Stimulated activated CD8-positive, alpha-beta memory T cell treated with anti-CD3 and anti-CD28 coated beads, Interleukin-2, amount 100 ng/mL, for 1 hour (primary cell): ENCODE results near the gene ARHGAP22.
"Not testable (repeated sequence)": the region's sequence is repeated elsewhere in the genome, so short reads cannot be mapped to it uniquely, and the experiment has no call there.

Source experiments
- DNase-seq, 2 donors: peaks; one replicate each; pipeline ENCODE4 v3.0.0-alpha.2; 2020; ENCODE audit warnings: low read depth in 2 of 2

ARHGAP22 gene, protein sequence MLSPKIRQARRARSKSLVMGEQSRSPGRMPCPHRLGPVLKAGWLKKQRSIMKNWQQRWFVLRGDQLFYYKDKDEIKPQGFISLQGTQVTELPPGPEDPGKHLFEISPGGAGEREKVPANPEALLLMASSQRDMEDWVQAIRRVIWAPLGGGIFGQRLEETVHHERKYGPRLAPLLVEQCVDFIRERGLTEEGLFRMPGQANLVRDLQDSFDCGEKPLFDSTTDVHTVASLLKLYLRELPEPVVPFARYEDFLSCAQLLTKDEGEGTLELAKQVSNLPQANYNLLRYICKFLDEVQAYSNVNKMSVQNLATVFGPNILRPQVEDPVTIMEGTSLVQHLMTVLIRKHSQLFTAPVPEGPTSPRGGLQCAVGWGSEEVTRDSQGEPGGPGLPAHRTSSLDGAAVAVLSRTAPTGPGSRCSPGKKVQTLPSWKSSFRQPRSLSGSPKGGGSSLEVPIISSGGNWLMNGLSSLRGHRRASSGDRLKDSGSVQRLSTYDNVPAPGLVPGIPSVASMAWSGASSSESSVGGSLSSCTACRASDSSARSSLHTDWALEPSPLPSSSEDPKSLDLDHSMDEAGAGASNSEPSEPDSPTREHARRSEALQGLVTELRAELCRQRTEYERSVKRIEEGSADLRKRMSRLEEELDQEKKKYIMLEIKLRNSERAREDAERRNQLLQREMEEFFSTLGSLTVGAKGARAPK

DNA sequence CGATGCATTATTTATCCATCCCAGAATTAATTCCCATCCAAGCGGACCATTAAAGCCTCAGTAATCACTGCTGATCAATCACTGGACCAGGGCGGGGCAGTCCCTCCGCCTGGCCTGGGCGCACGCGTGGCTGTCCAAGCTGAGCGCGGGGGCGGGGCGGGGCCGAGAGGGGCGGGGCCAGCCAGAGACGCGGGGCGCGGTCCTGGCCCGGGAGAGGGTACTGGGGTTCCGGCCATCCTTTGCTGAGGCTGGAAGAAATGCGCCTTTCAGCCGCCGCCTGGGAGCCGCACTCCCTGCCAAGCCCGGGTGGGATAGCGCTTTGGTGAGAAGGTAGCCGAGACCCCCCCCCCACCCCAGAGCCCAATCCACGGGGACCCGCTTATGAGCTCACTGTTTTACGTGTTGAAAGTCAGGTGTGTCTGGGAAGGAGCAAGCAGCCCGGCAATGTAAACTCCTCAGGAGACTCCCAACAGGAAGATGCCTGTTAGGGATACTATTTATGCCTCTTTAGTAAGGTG, at the start of gene ARHGAP22:
Gene ARHGAP22, minus strand, starts transcription at position 83 of the 518 bp plus-strand sequence. CDS start 277 bp downstream, outside the sequence.
- DNase-seq: no peak

DNA sequence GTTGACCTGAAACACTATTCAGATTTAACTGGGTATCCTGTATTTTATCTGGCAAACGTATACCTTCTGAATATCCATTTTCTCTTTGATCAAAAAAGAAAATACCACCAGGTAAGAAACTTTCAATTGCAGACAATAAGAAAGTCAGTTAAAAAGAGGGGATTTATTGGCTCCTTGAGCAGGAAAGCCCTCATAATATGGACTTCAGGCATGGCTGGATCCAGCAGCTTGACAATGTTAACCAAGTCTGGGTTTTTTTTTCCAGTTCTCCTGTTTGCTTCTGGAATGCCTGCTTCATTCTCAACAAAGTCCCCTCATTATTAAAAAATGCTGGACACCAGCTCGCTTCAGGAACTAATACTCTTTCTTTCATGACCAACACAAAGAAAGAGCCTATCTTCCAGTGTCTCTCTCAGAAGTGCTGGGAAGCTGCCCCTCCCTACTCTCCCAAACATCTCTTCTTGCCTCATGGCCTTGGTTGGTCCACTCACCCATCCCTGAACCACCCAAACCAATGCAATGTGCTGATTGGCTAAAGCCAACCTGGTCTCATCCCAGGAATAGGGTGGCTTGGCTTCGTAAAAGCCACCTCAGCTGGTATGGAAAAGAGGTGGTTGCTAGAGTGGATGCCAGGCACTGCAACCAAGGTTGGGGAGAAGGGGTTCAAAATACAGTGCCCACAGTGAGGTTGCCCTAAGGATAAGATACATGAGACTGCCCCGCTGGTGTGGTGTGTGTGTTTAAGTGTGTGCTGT, 49.2 kb upstream of the ARHGAP22 start:
- DNase-seq: no peak

DNA sequence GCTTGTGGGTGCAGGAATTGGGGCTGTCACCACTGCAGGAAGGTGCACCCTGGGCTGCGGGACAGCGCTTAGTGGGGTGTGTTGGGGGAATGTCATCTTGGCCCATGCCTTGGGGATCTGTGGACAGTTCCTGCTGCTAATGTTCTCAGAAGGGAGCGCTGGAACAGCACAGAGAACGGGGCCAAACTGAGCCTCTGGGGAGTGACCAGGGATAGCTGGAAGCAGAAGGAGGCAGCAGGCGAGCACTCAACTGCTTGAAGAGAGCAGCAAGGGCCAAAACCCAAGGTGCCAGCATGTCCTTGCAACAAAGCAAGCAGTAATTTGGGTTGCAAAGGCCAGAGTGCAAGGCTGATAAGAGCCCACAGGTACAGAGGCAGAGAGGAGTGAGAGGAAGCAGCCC, 48.5 kb upstream of the ARHGAP22 start:
- DNase-seq: no peak

- DNase-seq: no peak
Measured at GRCh38 chr10:48652344-48652743, 47.5 kb upstream of the ARHGAP22 start.

DNA sequence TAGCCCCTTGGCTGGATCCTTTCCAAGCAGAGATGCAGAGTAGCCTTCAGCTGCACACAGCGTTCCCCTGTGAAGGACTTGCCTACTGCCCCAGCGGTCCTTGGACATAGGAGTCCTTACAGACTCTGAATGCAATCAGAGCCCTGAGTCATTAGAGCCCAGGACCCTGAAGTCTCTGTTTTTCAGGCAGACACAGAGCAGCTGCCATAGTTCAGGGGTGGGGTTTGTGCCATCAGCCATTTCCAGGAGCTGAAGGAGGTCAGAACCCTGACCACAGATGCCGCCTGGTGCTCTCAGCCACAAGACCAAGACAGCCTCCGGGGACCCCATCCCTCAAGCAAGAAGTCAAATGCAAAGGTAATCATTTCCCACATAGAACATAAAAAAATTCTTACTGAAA, 47.0 kb upstream of the ARHGAP22 start:
- no peak for DNase-seq

DNA sequence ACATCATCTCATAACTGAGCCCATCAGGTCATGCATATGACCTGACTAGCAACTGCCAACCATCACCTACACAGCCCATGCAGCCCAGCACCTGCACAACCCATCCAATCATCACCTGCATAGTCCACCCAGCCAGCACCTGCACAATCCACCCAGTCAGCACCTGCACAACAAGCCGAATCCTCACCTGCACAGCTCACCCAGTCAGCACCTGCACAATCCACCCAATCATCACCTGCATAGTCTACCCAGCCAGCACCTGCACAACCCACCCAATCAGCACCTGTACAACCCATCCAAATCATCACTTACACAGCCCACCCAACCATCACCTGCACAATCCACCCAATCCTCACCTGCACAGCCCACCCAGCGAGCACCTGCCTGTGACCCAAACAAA, 46.4 kb upstream of the ARHGAP22 start:
- DNase-seq: no peak

DNA sequence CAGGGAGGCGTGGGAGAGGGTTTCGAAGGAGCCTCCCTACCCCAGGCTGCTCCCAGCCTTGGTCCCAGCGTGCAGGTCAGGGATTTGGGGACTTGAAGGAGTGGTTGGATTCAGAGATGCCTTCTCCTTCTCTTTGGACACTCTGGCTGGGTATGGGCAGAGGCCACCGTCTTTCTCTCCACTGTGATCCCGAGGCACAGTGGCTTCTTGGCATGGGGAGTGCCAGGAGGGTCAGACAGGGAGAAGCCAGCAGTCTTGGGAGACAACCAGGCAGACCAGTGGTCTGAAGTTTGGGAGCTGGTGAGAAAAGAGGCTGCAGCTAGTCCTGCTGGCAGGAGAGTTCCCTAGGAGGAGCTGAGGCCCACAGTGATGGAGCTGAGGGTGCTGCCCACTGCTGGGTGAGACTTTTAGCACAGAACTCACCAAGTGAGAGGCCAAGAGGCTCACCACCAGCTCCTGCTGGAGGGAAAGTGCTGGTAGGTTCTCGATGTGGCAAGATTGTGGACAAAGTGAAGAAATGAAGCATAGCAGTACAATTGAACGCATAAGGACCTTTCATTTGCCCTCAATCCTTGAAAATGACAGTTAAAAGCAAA, 44.6 kb upstream of the ARHGAP22 start:
- no peak for DNase-seq

- no peak for DNase-seq
Measured at GRCh38 chr10:48648172-48648942, 43.5 kb upstream of the ARHGAP22 start.

GRCh38 chr10:48647073-48647472, 42.2 kb upstream of the ARHGAP22 start:
- DNase-seq: not testable (repeated sequence)

- no peak for DNase-seq
Measured at GRCh38 chr10:48645600-48645999, 40.7 kb upstream of the ARHGAP22 start.

- not testable (repeated sequence) for DNase-seq
Measured at GRCh38 chr10:48641099-48641690, 36.3 kb upstream of the ARHGAP22 start.

DNA sequence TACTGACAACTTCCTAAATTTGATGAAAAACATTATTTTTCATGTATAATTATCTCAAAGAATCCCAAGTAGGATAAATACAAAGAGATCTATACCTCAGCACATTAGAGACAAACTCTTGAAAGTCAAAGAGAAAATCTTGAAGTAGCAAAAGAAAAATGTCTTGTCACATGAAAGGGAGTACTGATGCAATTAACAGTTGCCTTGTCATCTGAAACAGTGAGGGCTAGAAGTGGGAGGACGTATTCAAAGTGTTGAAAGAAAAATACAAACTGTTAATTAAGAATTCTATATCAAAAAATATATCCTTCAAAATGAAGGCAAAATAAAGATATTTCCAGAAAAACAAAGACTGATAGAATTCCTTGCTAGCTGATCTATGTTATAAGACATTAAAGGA, 35.5 kb upstream of the ARHGAP22 start:
- DNase-seq: no peak

DNA sequence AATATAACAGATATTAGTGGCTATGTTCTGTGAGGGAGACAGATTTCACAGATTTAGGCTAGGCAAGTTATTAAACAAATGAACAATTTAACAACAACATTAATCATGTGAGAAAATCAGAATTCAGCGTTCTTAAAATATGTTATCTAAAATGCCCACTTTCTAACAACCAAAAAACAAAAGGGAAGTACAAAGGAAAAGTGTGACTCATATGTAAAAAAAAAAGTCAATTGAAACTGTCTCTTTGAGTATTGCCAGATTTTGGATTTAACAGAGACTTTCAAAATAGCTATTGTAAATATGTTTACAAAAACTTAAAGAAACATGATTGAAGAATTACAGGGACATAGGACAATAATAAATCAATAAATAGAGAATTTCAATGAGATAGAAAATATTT, 34.8 kb upstream of the ARHGAP22 start:
- DNase-seq: no peak

DNA sequence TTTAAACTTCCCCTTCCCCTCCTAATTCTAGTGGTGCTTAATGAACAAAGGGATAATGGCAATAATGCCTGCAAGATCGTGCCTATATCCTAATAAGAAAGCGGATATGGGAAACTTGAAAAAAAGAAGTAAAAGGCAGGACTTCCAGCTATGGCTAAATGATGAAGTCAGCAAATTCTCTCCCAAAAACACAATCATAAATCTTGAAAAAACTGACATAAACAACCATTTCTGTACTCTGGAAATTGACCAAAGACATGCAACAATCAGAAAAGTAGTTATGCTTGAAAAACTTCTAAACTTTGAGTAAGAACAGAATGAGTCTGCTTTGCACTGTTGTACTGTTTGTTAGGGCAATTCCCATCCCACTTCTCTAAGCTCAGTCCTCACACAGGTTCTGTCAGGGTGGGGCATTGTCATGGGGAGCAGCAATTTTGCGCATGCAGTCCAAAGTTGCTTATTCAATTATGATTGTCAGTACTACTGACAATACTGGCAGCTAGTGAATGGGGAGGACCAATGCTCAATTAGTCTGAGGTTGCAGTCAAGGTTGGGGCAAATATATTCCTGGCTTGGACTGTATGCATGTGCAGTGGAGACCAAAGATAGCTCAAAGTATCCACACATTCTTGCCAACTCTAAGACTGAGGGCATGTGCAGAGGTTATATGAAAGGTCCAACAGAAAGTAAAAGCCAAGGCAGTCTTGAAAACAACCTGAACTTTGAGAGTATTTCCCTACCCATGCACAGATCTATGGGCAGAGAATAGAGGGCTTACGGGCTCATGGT, 34.1 kb upstream of the ARHGAP22 start:
- no peak for DNase-seq

DNA sequence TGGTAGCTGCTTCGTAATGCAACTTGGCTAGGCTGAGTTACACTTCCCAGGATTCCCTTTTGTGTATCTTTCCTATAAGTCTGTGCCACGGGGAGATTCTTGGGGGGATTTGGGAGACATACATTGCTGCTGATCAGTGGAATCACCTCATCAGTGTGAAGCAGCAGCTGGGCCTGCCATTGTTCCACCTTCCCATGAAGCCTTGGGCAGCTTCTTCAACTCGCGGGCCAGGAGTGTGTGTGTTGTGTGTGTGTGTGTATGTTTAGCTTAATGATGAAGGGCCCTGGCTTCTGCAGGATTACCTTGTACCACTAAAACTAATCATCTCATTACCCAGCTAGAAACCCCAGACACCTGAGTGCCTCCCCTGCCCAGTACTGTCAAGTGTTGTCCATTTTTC, 33.3 kb upstream of the ARHGAP22 start:
- DNase-seq: no peak

DNA sequence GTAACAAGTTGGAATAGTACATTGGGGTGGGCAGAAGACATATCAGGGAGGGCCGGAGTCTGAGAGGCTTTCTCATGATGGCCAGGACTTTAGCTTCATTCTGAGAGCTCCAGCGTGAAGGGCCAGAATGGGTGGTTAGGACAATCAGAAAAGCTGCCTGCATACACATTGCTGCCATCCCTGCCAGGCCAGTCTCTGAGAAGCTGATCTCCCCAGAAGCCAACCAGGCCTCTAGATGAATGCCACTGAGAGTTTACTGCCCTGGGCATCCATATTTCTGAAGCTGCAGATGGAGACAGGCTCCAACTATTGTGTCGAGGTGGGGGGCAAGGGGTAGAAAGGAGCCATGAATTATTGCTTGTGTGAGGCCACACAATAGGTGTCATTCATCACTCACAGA, 32.0 kb upstream of the ARHGAP22 start:
- no peak for DNase-seq

DNA sequence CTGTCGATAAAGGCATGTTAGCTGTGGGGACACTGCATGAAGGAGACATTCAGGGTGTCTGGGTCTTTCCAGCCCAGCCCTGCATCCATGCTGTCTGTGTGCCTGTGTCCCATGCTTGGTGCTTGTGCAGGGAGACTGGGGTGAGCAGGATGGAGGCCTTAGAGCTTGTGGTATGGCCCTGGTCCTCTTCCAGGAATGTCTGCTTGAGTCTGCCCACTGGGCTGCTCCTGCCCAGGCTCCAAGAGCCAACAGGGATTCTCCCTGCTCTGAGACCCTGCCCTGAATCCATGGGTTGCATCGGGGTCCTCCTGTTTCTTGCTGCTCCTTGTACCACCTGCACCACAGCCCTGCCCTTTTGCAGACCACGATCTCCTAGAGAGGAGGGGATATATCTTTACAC, 31.4 kb upstream of the ARHGAP22 start:
- DNase-seq: no peak

DNA sequence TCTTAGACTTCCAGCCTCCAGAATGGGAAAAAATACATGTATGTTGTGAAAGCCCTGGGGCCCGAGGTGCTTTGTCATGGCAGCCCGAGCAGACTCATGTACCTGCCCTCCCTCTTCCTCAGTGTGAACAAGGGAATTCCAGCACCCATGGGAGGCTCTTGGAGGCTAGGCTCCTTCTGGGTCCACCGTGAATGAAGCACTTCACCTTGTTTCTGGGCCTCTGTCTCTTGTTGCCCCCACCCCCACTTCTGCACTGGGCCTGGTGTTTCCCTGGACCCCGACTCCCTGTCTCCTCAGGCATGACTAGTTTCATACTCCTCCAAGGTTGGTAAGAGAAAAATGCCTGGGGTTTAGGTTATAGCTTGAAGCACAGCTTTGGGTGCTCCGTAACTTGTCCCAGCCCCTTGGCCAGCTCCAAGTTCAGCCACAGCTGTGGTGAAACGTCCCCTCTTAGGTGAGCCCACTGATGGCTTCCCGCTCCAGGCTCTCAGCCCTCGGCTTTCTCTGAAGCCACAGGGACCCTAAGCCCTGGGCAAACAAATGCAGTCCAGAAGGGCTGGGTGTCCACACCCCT, 30.2 kb upstream of the ARHGAP22 start:
- DNase-seq: no peak

DNA sequence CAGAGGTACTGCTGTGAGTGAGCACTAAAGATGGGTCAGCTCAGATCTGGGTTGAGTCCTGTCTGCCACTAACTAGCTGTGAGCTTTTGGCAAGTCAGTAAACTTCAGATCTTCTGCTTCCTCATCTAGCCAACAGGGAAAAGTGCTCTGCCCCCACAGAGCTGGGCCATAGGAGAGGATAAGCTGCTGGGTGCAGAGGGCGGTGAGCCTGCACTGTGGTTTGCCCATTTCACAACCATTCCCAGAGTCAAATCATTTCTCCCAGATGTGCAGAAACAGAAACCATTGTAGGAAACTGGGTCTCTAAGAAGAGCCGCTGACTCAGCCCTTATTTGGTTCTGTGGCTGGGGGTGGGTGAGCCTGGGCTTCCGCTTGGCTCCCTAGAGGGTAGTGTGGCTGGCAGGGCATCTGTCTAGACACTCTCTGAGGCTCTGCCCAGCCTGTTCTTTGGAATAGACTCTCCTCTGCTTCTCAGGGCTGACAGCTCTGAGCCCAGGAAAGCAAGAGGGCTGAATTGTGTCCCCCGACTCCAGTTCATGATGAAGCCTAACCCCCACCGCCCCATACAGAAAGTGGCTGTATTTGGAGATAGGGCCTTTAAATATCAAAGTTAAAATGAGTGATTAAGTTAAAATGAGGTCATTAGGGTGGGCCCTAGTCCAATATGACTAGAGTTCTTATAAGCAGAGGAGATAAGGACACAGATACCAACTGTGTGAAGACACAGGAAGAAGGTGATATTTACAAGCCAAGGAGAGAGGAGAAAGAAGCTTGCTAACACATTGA, 29.5 kb upstream of the ARHGAP22 start:
- no peak for DNase-seq
